Suppressor macrophage (primary cell): ENCODE results near the gene TP53TG3B.
"Not testable (repeated sequence)": the region's sequence is repeated elsewhere in the genome, so short reads cannot be mapped to it uniquely, and the experiment has no call there.

Experiments used
- DNase-seq, 4 experiments: peaks; one replicate each; pipeline ENCODE4 v3.0.0-alpha.2; 2020 to 2022
- total RNA-seq, 17 experiments: gene quantifications; one replicate each; lab custom pipeline; 2026; ENCODE audit warnings: mixed read lengths in 6 of 17, inconsistent platforms in 3 of 17; lab: John Stamatoyannopoulos, UW

Gene TP53TG3B
- 0 reads per million in 17 experiments for total RNA-seq

- DNase-seq, result not testable (repeated sequence)
Observed at GRCh38 chr16:33360541-33360940, at the start of gene TP53TG3B. TP53TG3B (plus strand) TSS chr16:33360841; CDS start chr16:33360909, 68 bp downstream.

GRCh38 chr16:33336226-33337012 is 24.2 kb upstream of the TP53TG3B start:
- DNase-seq, result peak in 2 of 4 experiments; percentile 2

GRCh38 chr16:33337627-33338542 is 22.8 kb upstream of the TP53TG3B start:
- DNase-seq, result peak in 2 of 4 experiments; percentile 2 to 7

- DNase-seq, result peak in 2 of 4 experiments; percentile 0 to 1
Observed at GRCh38 chr16:33338543-33338951, 22.1 kb upstream of the TP53TG3B start.

- DNase-seq, result peak in 3 of 4 experiments; percentile 2 to 14 (median 4)
Observed at GRCh38 chr16:33339093-33340061, 21.3 kb upstream of the TP53TG3B start.
